NCI-H460 (cell line): ENCODE data around the gene CR1L. TPM values are rescaled to one million over a fixed set of nuclear protein-coding genes. Genes with fewer than 3 reads are reported as not detected.
"Not testable (repeated sequence)": the region's sequence is repeated elsewhere in the genome, so short reads cannot be mapped to it uniquely, and the experiment has no call there.

Experiments
- DNase-seq: peaks from one replicate; pipeline ENCODE4 v3.0.0-alpha.2; 2016; ENCODE audit warnings: low read depth; ENCODE audit errors: extremely low read depth
- total RNA-seq: library from RNA; depleted of rRNA; stranded (reverse); fragments of >200 nt; shearing (Covaris generic); gene quantifications from 2 replicates; pipeline ENCODE4 v1.2.3, GENCODE V29; 2014

CR1L gene
- total RNA-seq, 1 experiment from 2014 or later = not detected

GRCh38 chr1:207742850-207743555 lies 98.1 kb downstream of the CR1L start:
- no peak for DNase-seq

GRCh38 chr1:207744000-207744534 lies 99.1 kb downstream of the CR1L start:
- DNase-seq = no peak

DNA sequence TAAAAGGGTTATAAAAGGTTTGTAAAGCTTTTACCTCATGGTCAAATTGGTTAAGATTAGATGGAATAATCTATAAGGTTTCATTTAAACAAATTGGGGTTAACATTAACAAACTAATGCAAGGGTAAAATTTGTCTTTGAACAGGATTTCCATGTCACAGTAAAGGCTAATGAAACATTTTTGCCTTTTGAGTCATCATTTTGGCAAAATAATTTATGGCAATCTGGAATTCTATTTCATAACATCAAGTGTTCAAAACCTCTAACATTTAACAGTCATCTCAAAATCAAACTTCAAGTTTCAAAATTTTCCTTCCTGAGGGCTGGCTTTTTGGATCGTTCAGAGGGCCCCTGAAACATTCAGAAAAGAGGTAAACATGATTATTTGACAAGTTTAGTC lies 100.4 kb downstream of the CR1L start:
- DNase-seq = no peak

DNA sequence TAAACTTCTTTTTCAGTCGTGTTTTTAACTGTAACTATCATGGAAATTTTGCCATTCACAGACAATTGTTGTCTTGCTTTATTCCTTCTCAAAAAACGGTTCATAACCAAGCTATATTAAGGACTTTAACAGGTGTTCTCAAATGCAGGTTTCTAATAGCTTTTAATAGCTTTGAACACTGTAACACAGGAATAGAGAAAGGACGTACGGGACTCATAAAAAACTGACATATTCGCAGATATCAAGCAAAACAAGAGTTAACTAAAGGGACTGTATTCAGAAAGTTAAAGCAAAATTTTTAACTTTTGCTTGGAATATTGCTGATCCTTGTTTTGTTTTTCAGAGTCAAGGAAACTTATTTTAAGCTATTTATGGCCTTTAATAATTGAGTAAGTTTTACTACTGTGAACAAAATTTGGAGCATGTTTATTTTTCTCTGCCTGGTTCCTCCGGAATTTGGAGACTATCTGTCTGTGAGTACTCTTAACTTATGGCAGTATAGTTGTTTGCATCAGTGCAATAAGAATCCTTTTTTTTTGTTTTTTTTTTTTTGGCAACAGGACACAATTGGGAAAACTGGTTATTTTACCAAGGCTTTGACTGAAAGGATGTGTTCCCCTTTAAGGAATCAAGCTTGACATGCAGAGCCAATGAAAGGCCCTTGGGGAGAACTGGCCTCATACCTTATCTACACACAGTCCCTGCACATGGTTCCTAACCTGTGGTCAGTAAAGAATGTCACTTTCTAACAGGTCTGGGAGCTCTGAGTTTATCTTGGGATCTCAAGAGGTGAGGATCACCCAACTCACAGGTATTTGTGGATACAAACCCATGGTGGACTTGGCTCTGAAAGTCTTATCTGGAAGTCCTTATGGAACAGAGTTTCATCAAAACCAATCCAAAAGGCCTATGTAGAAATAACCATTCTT lies 101.2 kb downstream of the CR1L start:
- DNase-seq = no peak

DNA sequence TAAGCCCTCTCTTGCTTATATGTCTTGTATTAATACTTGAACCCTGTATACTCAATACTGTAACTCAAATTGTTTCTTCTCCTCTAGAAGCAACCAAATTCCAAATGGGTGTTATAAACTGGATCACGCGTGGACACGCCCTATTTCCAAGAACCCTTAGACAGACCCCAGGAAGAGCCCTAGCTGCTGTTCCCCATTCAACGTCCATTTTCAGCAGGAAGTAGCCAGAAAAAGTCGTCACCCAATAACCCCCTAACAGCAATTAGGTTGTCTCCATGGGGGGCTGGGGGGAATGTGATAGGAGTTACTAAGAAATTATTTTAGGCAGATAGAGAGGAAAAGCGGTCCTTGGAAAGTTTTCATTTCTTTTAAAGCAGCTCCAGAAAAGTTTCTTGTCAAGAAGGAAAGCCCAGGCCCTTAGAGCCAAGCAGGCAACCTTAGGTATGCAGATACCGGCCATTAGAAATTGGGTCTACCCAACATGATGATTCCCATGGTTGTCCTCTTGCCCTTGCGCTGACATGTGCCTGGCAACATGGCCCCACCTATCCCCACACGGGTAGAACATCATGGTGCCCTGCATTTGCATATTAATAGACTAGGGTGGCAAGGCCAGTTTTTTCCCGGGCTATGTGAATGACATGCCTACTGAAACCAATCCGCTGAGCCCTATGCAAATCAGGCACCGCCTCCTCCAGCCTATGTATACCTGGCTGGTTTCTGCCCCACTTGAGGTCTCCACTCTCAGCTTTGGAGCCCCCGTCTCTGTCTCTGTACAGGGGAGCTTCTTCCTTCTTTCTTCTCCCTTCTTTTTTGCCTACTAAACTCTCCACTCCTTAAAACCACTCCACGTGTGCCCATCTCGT lies 102.9 kb downstream of the CR1L start:
- no peak for DNase-seq

DNA sequence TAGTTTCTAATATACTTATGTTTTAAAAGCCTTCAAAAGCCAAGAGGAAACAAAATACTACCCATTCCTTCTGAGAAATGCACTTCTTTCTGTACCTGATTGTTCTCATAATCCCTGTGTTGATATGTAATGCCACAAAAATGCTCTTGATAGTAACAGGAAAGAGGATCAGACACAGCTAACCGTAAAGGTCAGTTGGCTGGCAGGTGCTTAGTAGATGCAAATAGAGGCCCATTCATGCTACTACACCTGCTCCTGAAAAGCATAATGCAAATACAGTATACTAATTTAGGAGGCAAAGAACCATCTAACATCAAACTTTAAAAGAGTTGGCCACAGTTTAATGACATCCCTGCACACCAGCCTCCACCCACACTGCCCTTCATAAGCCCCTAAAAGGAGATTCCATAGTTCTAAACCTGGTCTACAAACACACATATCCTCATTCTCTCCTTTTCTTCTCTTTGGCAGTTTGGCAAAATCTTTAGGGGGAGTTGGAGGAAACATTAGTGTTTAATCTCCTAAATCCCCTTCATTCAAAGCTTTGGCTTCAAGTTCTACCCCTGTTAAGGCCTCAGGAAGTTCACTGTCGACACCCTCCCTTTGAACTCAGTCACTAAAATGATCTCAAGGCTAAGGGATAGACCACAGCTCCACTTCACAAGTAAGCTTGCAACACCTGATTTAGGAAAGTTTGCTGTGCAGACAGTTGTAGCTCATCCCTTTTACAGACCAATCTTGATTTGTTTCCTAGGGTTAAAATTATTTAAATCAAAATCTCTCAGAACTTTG lies 104.0 kb downstream of the CR1L start:
- no peak for DNase-seq

DNA sequence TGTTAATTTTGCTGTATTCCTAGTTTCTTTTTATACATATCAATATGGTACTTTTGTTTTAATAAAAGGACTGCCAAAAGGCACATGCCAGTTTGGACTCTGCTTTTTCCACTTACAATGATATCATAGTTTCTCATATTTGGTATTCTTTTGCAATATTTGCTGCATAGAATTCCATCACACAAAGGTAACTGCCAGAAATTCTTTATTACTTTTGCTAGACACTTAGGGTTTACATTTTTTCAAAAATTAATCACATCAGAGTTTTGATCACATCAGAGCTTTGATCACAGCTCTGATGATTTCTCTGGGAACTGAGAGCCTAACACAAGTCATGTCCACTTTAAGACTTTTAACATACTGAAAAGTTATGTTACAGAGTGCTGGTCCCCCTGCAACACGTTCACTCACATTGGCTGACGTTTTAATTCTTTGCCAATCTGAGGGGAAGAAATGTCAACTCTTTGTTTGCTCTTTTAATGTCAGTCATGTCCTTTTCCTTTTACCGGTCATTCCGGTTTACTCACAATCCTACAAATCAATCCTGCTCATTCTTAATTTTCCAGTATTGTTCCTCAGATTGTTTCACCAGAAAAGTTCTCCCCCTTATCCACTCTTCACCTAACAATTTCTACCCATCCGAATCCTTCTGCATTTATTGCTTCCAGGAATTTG lies 105.8 kb downstream of the CR1L start:
- no peak for DNase-seq

DNA sequence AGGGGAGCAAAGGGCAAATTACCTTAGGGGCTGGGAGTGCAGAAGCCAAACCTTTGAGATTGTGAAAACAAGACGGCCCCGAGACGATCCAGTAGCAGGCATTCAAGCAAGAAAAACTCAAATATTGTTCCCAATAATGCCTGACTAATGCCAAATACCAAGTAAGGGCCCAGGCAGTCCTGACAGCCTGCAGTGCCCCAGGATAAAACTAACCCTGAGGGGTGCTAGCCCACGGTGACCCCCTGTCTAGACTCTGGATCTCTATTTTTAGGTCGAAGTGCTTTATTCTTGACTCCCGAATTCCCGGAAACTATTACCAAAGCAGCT lies 106.5 kb downstream of the CR1L start:
- not testable (repeated sequence) for DNase-seq

- peak; percentile 97 for DNase-seq
These were observed 107.0 kb downstream of the CR1L start, which contains the start of gene CD46 for GRCh38 chr1:207751790-207752455. TSS of gene CD46 (plus strand) at chr1:207752054. CDS start at chr1:207752213, 159 bp downstream.

DNA sequence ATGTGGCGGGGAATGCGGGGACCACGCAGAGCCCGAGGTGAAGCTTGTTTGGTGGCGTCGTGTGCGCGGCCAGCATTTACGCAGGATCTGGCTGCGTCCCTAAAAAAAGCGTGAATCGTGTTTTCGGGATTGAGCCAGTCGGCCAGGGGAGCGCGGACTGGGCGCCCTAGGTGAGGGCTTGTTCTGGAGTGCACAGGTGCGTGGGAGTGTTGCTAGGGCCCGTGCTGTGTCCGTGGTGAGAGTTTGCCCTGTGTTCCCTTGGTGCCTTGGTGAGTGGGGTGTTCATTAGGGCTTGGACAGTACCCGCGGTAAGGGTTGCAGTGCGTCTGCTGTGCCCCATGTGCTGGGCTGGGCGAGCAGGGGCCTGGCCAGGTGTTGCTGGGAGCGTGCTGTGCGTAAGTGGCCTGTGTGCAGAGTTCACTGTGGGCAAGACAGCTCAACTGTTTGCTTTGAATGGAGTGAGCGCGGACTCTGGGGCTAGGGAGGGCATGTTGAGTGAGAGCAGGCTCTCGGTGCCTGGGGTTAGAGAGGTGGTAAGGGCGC lies 107.6 kb downstream of the CR1L start:
- no peak for DNase-seq

DNA sequence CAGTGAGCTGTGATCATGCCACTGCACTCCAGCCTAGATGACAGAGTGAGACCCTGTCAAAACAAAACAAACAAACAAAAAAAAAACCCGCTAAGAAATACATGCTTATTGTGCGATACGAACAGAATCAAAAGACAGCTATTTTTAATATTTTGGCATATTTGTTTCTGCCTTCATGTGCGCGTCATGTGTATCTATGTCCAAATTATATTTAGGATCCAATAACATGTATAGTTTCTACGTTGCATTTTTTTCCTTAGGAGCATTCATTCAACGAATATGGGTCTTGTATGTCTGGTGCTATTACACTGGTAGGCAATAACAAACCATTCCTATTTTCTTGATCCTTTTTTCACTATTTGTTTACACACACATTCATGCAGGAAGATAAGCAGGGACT lies 108.7 kb downstream of the CR1L start:
- no peak for DNase-seq

DNA sequence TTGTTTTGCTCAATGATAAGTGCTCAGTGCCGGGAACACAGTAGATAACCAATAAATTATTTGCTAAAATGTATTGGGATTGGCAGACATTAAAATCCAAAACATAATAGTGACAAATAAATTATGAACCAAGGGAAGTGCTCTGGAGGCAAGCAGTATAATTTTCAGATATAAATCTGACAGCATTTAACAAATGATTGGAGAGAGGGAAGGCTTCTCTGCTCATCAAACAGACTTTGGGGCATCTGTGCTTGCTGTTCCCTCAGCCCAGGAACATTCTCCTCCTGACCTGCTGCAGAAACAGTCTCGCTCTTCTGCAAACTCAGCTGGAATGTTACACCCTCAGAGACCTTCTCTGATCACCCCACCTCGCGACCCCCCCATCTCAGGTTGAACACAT lies 109.1 kb downstream of the CR1L start:
- DNase-seq = no peak

DNA sequence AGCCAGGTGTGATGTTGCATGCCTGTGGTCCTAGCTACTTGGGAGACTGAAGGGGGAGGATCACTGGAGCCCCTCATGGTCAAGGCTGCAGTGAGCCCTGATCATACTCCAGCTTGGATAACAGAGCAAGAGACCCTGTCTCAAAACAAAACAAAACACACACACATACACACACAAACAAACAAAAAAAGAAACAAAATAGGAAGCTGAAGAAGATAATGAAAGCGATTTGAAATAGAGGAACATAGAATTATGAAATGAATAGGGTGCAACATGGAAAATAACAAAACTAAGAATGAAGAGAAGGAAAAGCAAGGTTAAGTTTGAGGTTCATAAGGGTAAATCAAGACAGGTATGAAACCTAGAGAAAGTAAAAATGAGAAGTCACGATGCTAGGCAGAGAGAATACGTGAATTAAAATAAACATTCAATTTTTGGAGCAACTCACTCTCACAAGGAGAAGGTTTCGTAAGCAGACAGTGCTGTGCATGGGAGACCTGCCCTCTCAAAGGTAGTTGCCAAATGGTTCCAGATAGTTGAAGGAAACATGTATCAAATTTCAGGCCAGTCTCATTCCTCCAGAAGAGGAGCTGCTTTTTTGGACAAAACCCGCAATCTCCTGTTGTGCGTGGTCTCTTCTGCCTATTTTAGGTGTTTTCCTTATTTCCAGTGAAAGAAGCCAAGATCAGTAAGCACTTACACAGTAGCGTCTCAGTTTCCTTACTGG lies 110.2 kb downstream of the CR1L start:
- no peak for DNase-seq

- DNase-seq = no peak
These were observed 111.1 kb downstream of the CR1L start for GRCh38 chr1:207755846-207756693.

GRCh38 chr1:207762622-207763021 lies 117.7 kb downstream of the CR1L start:
- DNase-seq = no peak

DNA sequence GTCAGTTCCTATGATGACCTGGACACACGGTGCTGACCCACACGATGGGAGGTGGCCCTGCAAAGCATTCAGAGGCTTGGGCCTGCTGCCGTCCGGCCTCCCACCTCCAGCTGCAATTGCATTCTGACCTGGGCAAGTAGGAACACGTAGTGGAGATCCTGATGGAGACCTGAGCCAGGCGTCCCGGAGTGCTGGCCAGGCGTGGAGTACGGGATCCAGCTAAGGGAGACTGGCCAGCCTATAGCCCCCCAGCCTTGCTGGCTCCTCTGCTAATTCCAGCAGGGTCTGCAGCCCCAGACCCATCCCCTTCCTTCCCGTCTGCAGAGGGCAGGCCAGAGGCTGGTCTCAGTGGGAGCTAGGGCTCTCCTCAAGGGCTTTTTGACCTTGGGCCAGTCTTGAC lies 118.2 kb downstream of the CR1L start:
- DNase-seq = no peak

DNA sequence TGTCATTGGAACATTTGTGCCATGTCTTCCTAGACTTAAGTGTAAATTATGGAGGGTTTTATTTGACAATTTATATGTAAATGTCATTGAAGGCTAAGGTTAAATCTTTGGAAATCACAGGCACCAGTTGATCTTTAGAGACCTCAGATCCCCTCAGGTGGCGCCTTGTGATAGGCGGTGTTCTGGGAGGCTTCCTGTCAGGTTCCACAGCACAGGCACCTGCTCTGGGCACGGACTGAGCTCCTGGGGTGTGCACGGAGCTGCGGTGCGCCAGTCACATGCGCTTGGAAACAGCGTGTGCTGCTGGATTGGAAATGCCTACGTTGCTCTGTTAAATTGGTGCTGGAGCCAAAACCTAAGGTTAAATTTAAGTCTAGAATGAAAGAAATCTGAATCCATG lies 119.0 kb downstream of the CR1L start:
- DNase-seq = no peak
